Left lobe of liver (tissue), 1 donor: ENCODE measurements around the gene SLC22A23. TPM values are rescaled to one million over a fixed set of nuclear protein-coding genes. Genes with fewer than 3 reads are reported as not detected.

Experiments used
- total RNA-seq: library from RNA; stranded (reverse); gene quantifications from one replicate; pipeline ENCODE4 v1.2.1, GENCODE V29; 2021
- donor health status: DM: no; HTN: yes; CAD: no.

Gene SLC22A23
- total RNA-seq, 1 donor from 2014 or later = 16.9 TPM

Other genes starting within 250 kb of the SLC22A23 start
- gene TUBB2B, start 229.4 kb downstream of the SLC22A23 start, total RNA-seq = 2.1 TPM
- 11.9 TPM for gene PSMG4, start 198.1 kb downstream of the SLC22A23 start, total RNA-seq